ENCODE data around the gene GNL2.

Gene GNL2

DNA sequence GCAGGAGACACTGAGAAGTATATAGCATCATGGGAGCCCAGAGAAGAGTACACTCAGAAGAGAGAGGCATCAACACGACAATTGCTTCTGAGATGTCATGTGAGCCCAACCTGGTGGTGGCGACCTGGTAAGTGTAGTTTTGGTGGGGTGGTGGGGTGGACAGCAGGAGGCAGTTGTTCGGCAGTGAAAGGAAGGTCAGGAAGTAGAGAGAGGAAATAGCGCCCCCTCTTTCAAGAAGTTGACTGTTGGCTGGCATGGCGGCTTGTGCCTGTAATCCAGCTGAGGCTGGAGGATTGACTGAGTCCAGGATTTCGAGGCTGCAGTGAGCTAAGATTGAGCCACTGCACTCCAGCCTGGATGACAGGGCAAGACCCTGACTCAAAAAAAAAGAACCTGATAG is 26.4 kb upstream of the GNL2 start:
- no peak for TF ChIP-seq ZNF274 (IDR thresholded peaks at IDR 0.05; ENCODE audit: low read depth, low read length)
- no peak overlapping the region for H3K4me3 ChIP-seq (ENCODE audit: low read length)

- no peak for TF ChIP-seq ZNF274 (IDR thresholded peaks at IDR 0.05; ENCODE audit: low read depth, low read length)
- H3K4me3 ChIP-seq (ENCODE audit: low read length), result no peak overlapping the region
Observed at GRCh38 chr1:37621326-37621870, 25.7 kb upstream of the GNL2 start.

DNA sequence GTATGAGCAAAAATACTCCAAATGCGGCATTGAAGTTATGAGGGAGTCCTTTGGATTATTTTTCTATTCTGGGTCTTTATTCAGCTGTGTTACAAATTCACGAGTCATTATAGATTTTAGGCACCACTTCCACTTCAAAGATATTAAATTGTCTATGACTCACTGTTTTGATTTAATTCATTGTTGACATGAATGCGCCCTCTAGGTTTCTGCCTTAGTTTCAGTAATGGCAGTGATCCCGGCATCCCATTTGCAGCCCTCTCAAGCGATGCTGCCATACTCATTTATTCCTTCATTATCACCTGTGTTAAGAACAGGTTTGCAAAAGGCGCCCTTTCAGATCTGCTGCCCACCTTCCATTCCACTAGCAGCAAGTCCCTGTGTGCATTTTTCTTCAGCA is 25.0 kb upstream of the GNL2 start:
- no peak overlapping the region for H3K4me3 ChIP-seq (ENCODE audit: low read length)
- no peak for TF ChIP-seq ZNF274 (IDR thresholded peaks at IDR 0.05; ENCODE audit: low read depth, low read length)

- H3K4me3 ChIP-seq (ENCODE audit: low read length), result no peak overlapping the region
- TF ChIP-seq ZNF274 (IDR thresholded peaks at IDR 0.05; ENCODE audit: low read depth, low read length), result no peak
Observed at GRCh38 chr1:37616330-37616729, 20.6 kb upstream of the GNL2 start.

- TF ChIP-seq ZNF274 (IDR thresholded peaks at IDR 0.05; ENCODE audit: low read depth, low read length), result no peak
- H3K4me3 ChIP-seq (ENCODE audit: low read length), result no peak overlapping the region
Observed at GRCh38 chr1:37614105-37614504, 18.4 kb upstream of the GNL2 start.

DNA sequence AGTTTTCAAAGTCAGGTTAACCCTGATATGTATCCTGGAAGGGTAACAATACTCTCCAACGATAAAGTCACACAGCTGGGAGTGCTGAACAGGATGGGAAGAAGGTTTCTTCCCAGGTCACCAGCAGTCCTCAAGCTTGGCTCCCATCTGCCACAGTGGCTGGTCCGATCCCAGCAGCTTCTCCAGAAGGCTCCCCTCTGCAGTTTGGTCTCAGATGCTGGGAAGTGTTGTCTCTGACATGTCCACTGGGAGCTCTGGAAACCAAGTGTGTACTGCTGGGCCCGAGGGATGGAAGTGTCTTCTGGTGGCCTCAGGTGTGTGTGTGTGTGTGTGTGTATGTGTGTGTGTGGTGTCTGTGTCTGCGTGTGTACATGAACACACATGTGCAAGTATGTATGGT is 16.4 kb upstream of the GNL2 start:
- no peak for TF ChIP-seq ZNF274 (IDR thresholded peaks at IDR 0.05; ENCODE audit: low read depth, low read length)
- H3K4me3 ChIP-seq (ENCODE audit: low read length), result no peak overlapping the region

- TF ChIP-seq ZNF274 (IDR thresholded peaks at IDR 0.05; ENCODE audit: low read depth, low read length), result no peak
Observed at GRCh38 chr1:37609994-37610393, 14.3 kb upstream of the GNL2 start.

DNA sequence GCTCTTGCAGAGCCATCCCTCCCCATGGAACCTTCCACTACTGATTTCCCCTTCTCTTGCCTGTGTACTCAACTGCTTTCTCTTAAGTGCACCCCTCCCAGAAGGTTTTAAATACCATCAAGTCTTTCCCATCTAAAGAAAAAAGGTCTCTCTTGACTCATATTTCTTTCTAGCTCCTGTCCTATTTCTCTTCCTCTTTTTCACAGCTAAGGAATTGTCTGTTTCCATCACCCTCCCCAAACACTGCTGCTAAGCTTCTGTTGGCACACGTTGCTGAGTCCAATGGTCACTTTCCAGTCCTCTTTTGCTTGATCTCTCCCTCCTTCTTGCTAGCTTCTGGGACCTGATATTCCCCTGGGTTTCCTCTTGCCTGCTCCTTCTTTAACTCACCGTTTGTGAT is 13.3 kb upstream of the GNL2 start:
- H3K4me3 ChIP-seq (ENCODE audit: low read length), result no peak overlapping the region
- TF ChIP-seq ZNF274 (IDR thresholded peaks at IDR 0.05; ENCODE audit: low read depth, low read length), result no peak

More at GRCh38 chr1:37609994-37610393, 14.3 kb upstream of the GNL2 start:
- no peak overlapping the region for H3K4me3 ChIP-seq (ENCODE audit: low read length)

GRCh38 chr1:37606481-37607263 is 10.9 kb upstream of the GNL2 start:
- no peak overlapping the region for H3K4me3 ChIP-seq (ENCODE audit: low read length)
- no peak for TF ChIP-seq ZNF274 (IDR thresholded peaks at IDR 0.05; ENCODE audit: low read depth, low read length)

GRCh38 chr1:37605806-37606474 is 10.2 kb upstream of the GNL2 start:
- H3K4me3 ChIP-seq (ENCODE audit: low read length), result no peak overlapping the region
- no peak for TF ChIP-seq ZNF274 (IDR thresholded peaks at IDR 0.05; ENCODE audit: low read depth, low read length)

DNA sequence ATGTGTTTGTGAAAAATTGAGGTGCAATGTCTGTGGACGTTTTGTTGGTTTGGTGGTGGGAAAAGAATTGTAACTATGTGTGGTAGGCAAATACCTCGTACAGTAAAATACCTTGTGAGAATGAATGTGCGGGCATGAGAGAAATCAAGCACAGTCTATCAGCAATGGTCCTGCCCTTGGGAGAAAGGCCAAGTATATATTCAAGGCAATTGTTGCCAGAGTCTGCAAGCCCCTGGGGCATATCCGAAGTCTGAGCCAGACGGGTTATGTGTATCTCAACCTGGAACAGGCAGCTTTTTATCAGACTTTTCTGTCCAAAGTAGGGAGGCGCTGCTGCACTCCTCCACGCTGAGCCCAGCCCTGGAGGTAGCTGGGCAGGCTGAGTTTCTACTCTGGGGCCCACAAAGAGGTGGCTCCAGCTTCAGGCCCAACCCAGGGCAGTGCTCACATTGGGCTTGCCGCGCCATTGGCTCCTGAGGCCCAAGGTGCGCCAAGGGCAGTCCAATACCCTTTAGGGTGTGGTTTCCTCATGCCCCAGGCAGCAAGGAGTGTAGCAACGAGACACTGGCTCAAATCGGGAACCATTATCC is 9.4 kb upstream of the GNL2 start:
- H3K4me3 ChIP-seq (ENCODE audit: low read length), result no peak overlapping the region
- no peak for TF ChIP-seq ZNF274 (IDR thresholded peaks at IDR 0.05; ENCODE audit: low read depth, low read length)

- TF ChIP-seq ZNF274 (IDR thresholded peaks at IDR 0.05; ENCODE audit: low read depth, low read length), result no peak
- no peak overlapping the region for H3K4me3 ChIP-seq (ENCODE audit: low read length)
Observed at GRCh38 chr1:37602750-37603694, 7.3 kb upstream of the GNL2 start.

DNA sequence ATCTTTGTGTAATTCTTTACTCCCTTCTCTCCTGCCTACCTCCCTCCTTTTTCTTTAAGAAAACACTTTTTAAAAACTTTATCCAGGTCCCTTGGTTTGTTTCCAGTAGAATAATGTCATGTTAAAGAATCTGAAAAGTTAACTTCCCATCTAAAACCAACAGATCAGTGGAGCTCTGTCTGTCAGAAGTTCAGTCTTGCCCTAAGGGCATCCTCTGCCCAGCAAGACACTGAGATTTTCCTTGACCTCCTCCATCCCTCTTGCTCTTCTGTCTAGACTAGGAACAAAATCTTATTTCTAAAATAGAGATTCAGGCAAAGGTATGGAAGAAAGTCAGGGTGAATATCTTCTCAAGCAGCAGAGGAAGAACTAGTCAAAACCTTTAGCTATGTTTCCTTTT is 5.7 kb upstream of the GNL2 start:
- TF ChIP-seq ZNF274 (IDR thresholded peaks at IDR 0.05; ENCODE audit: low read depth, low read length), result no peak
- H3K4me3 ChIP-seq (ENCODE audit: low read length), result no peak overlapping the region

- no peak for TF ChIP-seq ZNF274 (IDR thresholded peaks at IDR 0.05; ENCODE audit: low read depth, low read length)
- H3K4me3 ChIP-seq (ENCODE audit: low read length), result no peak overlapping the region
Observed at GRCh38 chr1:37599940-37600339, 4.2 kb upstream of the GNL2 start.

All from GM08714 (cell line).